H1 (cell line): Measurements from ENCODE around the gene FAU. TPM values are rescaled to one million over a fixed set of nuclear protein-coding genes. Genes with fewer than 3 reads are reported as not detected.

ENCODE experiments used
- CTCF ChIA-PET: fragments of 300-600 bp; sonication (Branson Sonifier 250); formaldehyde crosslinking; loops from one replicate; lab custom pipeline; 2021; ENCODE audit not compliant: partially characterized antibody; lab: Charles Lee
- POLR2A ChIA-PET: fragments of 300-600 bp; sonication (Branson Sonifier 250); formaldehyde crosslinking; loops from one replicate; lab custom pipeline; 2021; ENCODE audit warnings: inconsistent platforms; ENCODE audit not compliant: partially characterized antibody; lab: Charles Lee
- DNase-seq, 2 experiments: peaks; one replicate each; pipeline versions ENCODE4 v3.0.0 to v3.0.0-alpha.2; 2010 to 2022; ENCODE audit warnings: low spot score in 2 of 2, low read depth in 1 of 2, mixed read lengths in 1 of 2
- FAIRE-seq: peaks from 2 replicates; lab custom pipeline; 2011; peaks lifted over from hg19 to GRCh38; lab: Jason Lieb, UNC
- H2AFZ ChIP-seq: 2 replicates; pipeline ENCODE4 v1.8.1; 2012; ENCODE audit warnings: low read length, inconsistent platforms
- H2AK5ac ChIP-seq: 2 replicates; pipeline ENCODE4 v1.6.1; 2013; ENCODE audit warnings: low read depth, low read length
- H2BK120ac ChIP-seq: replicated peaks from 2 replicates; pipeline ENCODE3; 2013; ENCODE audit warnings: low read depth, low read length, inconsistent platforms
- H2BK12ac ChIP-seq: 2 replicates; pipeline ENCODE4 v1.6.1; 2013; ENCODE audit warnings: low read depth, low read length
- H2BK15ac ChIP-seq: 2 replicates; pipeline ENCODE4 v1.6.1; 2013; ENCODE audit warnings: low read length
- H2BK20ac ChIP-seq: 2 replicates; pipeline ENCODE4 v1.6.1; 2013; ENCODE audit warnings: low read length
- H2BK5ac ChIP-seq: 2 replicates; pipeline ENCODE4 v1.6.1; 2013; ENCODE audit warnings: low read depth, low read length
- H3K14ac ChIP-seq: 2 replicates; pipeline ENCODE4 v1.6.1; 2013; ENCODE audit warnings: inconsistent platforms; ENCODE audit not compliant: insufficient read length
- H3K18ac ChIP-seq: 2 replicates; pipeline ENCODE4 v1.6.1; 2013; ENCODE audit warnings: low read length; ENCODE audit errors: extremely low read depth
- H3K23ac ChIP-seq: 2 replicates; pipeline ENCODE4 v1.6.1; 2013; ENCODE audit warnings: inconsistent platforms; ENCODE audit not compliant: insufficient read length
- H3K23me2 ChIP-seq: 2 replicates; pipeline ENCODE4 v1.6.1; 2013; ENCODE audit warnings: low read depth, low read length
- H3K27ac ChIP-seq: 2 replicates; pipeline ENCODE4 v1.6.1; 2011; ENCODE audit warnings: low read depth, low read length, inconsistent platforms
- H3K27me3 ChIP-seq, 4 experiments: replicated peaks in 1 of 4; 1 replicate in 1 of 4; 2 replicates in 3 of 4; pipeline versions ENCODE4 v1.6.1 to v1.8.1; 2011 to 2013; ENCODE audit warnings: low read length in 3 of 4, mild to moderate bottlenecking in 3 of 4, inconsistent platforms in 2 of 4, mixed read lengths in 2 of 4, moderate library complexity in 1 of 4; ENCODE audit not compliant: control insufficient read depth in 3 of 4, insufficient read depth in 3 of 4; ENCODE audit errors: extremely low read depth in 1 of 4
- H3K36me3 ChIP-seq, 4 experiments: 2 replicates each; pipeline versions ENCODE4 v1.6.1 to v1.8.1; 2011 to 2013; ENCODE audit warnings: mild to moderate bottlenecking in 4 of 4, low read length in 3 of 4, moderate library complexity in 2 of 4, control low read depth in 1 of 4, inconsistent platforms in 1 of 4; ENCODE audit not compliant: insufficient read depth in 4 of 4, control insufficient read depth in 2 of 4
- H3K4ac ChIP-seq: replicated peaks from 2 replicates; pipeline ENCODE3; 2013; ENCODE audit warnings: low read length, low read depth, mixed read lengths, inconsistent platforms; ENCODE audit not compliant: insufficient read length
- H3K4me1 ChIP-seq, 4 experiments: replicated peaks in 1 of 4; 1 replicate in 1 of 4; 2 replicates in 3 of 4; pipeline versions ENCODE4 v1.6.1 to v1.8.1; 2011 to 2013; ENCODE audit warnings: low read length in 3 of 4, inconsistent platforms in 2 of 4, mixed read lengths in 1 of 4; ENCODE audit not compliant: insufficient read depth in 4 of 4, control insufficient read depth in 3 of 4
- H3K4me2 ChIP-seq, 2 experiments: 2 replicates each; pipeline versions ENCODE4 v1.6.1 to v1.8.1; 2011 to 2013; ENCODE audit warnings: low read depth in 2 of 2, low read length in 2 of 2, control low read depth in 1 of 2, inconsistent platforms in 1 of 2, mild to moderate bottlenecking in 1 of 2; ENCODE audit not compliant: insufficient read depth in 1 of 2
- H3K4me3 ChIP-seq, 4 experiments: fragments of 200-600, 300-600 bp in 1 of 4; sonication (generic), shearing (Covaris generic), sonication (Bioruptor Twin) in 1 of 4; 2 replicates each; pipeline versions ENCODE4 v1.5.1 to v1.8.1; 2011 to 2016; ENCODE audit warnings: low read length in 4 of 4, low read depth in 3 of 4, control low read depth in 2 of 4, inconsistent platforms in 2 of 4, mild to moderate bottlenecking in 2 of 4, mixed read lengths in 1 of 4, moderate library complexity in 1 of 4; ENCODE audit not compliant: insufficient read depth in 2 of 4; ENCODE audit errors: extremely low read depth in 1 of 4
- H3K56ac ChIP-seq: replicated peaks from 2 replicates; pipeline ENCODE3; 2013; ENCODE audit warnings: low read depth, mild to moderate bottlenecking, mixed read lengths, low read length, inconsistent platforms; ENCODE audit not compliant: insufficient read length
- H3K79me1 ChIP-seq: 2 replicates; pipeline ENCODE4 v1.6.1; 2013; ENCODE audit warnings: low read depth, low read length, control low read depth
- H3K79me2 ChIP-seq, 2 experiments: 2 replicates each; pipeline versions ENCODE4 v1.6.1 to v1.8.1; 2012 to 2013; ENCODE audit warnings: low read length in 2 of 2, mild to moderate bottlenecking in 2 of 2, inconsistent platforms in 1 of 2; ENCODE audit not compliant: insufficient read depth in 2 of 2, control insufficient read depth in 1 of 2
- H3K9ac ChIP-seq, 4 experiments: replicated peaks in 1 of 4; 1 replicate in 1 of 4; 2 replicates in 3 of 4; pipeline versions ENCODE4 v1.6.1 to v1.8.1; 2011 to 2013; ENCODE audit warnings: low read depth in 3 of 4, low read length in 3 of 4, control low read depth in 2 of 4, mild to moderate bottlenecking in 2 of 4, moderate library complexity in 2 of 4, inconsistent platforms in 1 of 4; ENCODE audit errors: extremely low read depth in 1 of 4
- H3K9me3 ChIP-seq, 2 experiments: 2 replicates each; pipeline versions ENCODE4 v1.6.1 to v1.8.1; 2012 to 2013; ENCODE audit warnings: mild to moderate bottlenecking in 2 of 2, moderate library complexity in 2 of 2, control low read depth in 1 of 2, inconsistent platforms in 1 of 2, low read depth in 1 of 2, low read length in 1 of 2, mixed read lengths in 1 of 2; ENCODE audit not compliant: insufficient read depth in 2 of 2
- H4K20me1 ChIP-seq, 2 experiments: replicated peaks in 1 of 2; 2 replicates each; pipeline versions ENCODE3 to v1.8.1; 2011 to 2013; ENCODE audit warnings: inconsistent platforms in 2 of 2, low read length in 2 of 2, mild to moderate bottlenecking in 1 of 2; ENCODE audit not compliant: insufficient read depth in 2 of 2, control insufficient read depth in 1 of 2
- H4K5ac ChIP-seq: 2 replicates; pipeline ENCODE4 v1.6.1; 2013; ENCODE audit warnings: low read length, low read depth, mixed read lengths, inconsistent platforms; ENCODE audit not compliant: insufficient read length
- H4K8ac ChIP-seq: 2 replicates; pipeline ENCODE4 v1.8.0; 2013; ENCODE audit warnings: mild to moderate bottlenecking, moderate library complexity, low read length, inconsistent platforms; ENCODE audit not compliant: insufficient read depth; ENCODE audit errors: extremely low read depth
- H4K91ac ChIP-seq: replicated peaks from 2 replicates; pipeline ENCODE3; 2013; ENCODE audit warnings: low read length, mixed read lengths, inconsistent platforms; ENCODE audit not compliant: insufficient read length
- ASH2L ChIP-seq: fragments of 200-600, 300-600 bp; sonication (generic); IDR thresholded peaks from one replicate; pipeline ENCODE4 v1.7.1; 2017; ENCODE audit warnings: low read length
- BCL11A ChIP-seq, 2 experiments: IDR thresholded peaks; one replicate each; pipeline ENCODE4 v1.6.1; 2011; ENCODE audit warnings: low read depth in 2 of 2, low read length in 2 of 2, mild to moderate bottlenecking in 2 of 2
- CHD1 ChIP-seq: IDR thresholded peaks from 2 replicates; pipeline ENCODE4 v1.6.1; 2012; ENCODE audit warnings: low read depth, low read length, improper control_type of control experiment
- KDM1A ChIP-seq: fragments of 200-600, 300-600 bp; sonication (generic); IDR thresholded peaks from 2 replicates; pipeline ENCODE4 v1.7.1; 2016; ENCODE audit warnings: mild to moderate bottlenecking, low read length, borderline replicate concordance
- KDM5A ChIP-seq: fragments of 200-600 bp; IDR thresholded peaks from 2 replicates; pipeline ENCODE4 v1.7.1; 2012; ENCODE audit warnings: mild to moderate bottlenecking, low read length, inconsistent platforms, mixed read lengths
- POLR2AphosphoS5 ChIP-seq: IDR thresholded peaks from 2 replicates; pipeline ENCODE4 v1.6.1; 2011; ENCODE audit warnings: low read depth, low read length
- RNF2 ChIP-seq: fragments of 200-900, 300-1000 bp; sonication (generic); IDR thresholded peaks from 2 replicates; pipeline ENCODE4 v1.7.1; 2016; ENCODE audit warnings: borderline replicate concordance, low read depth, mild to moderate bottlenecking, antibody characterized with exemption, low read length; ENCODE audit not compliant: poor library complexity, severe bottlenecking; ENCODE audit errors: missing control alignments
- SIRT6 ChIP-seq: IDR thresholded peaks from one replicate; pipeline ENCODE4 v1.7.1; 2012; ENCODE audit warnings: low read length, inconsistent platforms
- SP4 ChIP-seq: IDR thresholded peaks from 2 replicates; pipeline ENCODE4 v1.6.1; 2012; ENCODE audit warnings: low read length, inconsistent platforms
- TEAD4 ChIP-seq: IDR thresholded peaks from 2 replicates; pipeline ENCODE4 v1.6.1; 2012; ENCODE audit warnings: low read depth, low read length, inconsistent platforms, mixed read lengths
- WGBS, 2 experiments: shearing (Covaris generic) in 1 of 2; methylation state at CpG; one replicate each; pipeline versions ENCODE4 v1.1.6 to v1.1.7; 2013 to 2015; ENCODE audit warnings: low lambda C conversion rate in 2 of 2, mixed read lengths in 2 of 2, inconsistent platforms in 1 of 2, low coverage in 1 of 2, missing lambda C conversion rate in 1 of 2; ENCODE audit not compliant: insufficient replicate concordance in 2 of 2, insufficient coverage in 1 of 2, insufficient read length in 1 of 2; ENCODE audit errors: extremely low coverage in 1 of 2, missing lambda C conversion rate in 1 of 2; 5-methylcytosine and 5-hydroxymethylcytosine counted together
- polyA plus RNA-seq, 7 experiments: library from polyadenylated mRNA; depleted of rRNA in 3 of 7; stranded (reverse) in 5 of 7; unstranded in 2 of 7; fragments of >200 nt in 5 of 7; fragments of 200-250 nt in 2 of 7; gene quantifications; 1 replicate in 5 of 7; 2 replicates in 1 of 7; 4 replicates in 1 of 7; pipeline versions ENCODE4 v1.2.1 to v1.2.3, GENCODE V29; 2011 to 2013; ENCODE audit warnings: missing spikeins in 2 of 7, mixed read lengths in 2 of 7
- total RNA-seq: library from RNA; stranded (reverse); fragmentation: NEBNext Ultra II Directional; extraction: Animal tissue kit (Norgen Biotek cat#: 25700); gene quantifications from 2 replicates; pipeline ENCODE4 v1.2.1, GENCODE V29; 2021
- TF ChIP-seq, protein P1 (sequence below): IDR thresholded peaks from 2 replicates; pipeline ENCODE4 v1.6.1; 2011; ENCODE audit warnings: low read depth, mild to moderate bottlenecking, low read length; ENCODE audit not compliant: insufficient read depth
- TF ChIP-seq, protein P2 (sequence below): IDR thresholded peaks from 2 replicates; pipeline ENCODE4 v1.6.1; 2012; ENCODE audit warnings: low read length, inconsistent platforms

FAU gene
- total and polyA plus RNA-seq, 2 of the 8 experiments (the other 6 are each of a cell fraction or from before 2014, with no cell fraction given) = 826 to 896 TPM

DNA sequence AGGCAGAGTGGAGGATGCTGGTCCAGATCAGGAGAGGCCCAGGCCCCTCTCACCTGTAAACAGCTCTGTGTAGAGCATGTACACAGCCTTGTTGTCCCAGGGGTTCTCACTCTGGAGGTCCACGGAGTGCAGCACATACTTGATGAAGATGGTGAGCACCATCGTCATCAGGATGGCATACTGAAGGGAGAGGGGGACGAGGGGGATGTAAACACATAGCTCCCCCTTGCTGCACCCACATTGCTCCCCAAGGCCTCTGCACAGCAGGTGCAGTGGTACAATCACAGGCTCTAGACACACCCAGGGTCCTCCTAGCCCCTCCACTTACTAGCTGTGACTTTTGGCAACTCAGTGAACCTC is 9.5 kb upstream of the FAU start:
- Histone ChIP-seq H3K9me3 (no peaks in the 10 kb centered on the region), H2BK20ac (no peak overlapping the region), H3K79me1 (peaks cover 3% of the 10 kb centered on the region; the same call in 1 of the 2 replicates), H3K36me3 (peaks cover 16 to 48% (median 39%) of the 10 kb centered on the region in 4 experiments), H3K4ac (no peak overlapping the region), H4K5ac (no peak overlapping the region), H3K23me2 (peaks cover 14% of the 10 kb centered on the region), H3K27me3 (no peaks in the 10 kb centered on the region), H4K20me1 (peaks cover 0 to 16% of the 10 kb centered on the region in 2 experiments), H3K9ac (no peak overlapping the region), H2AFZ (no peak overlapping the region), H2BK12ac (0 out of 2 replicates have a peak overlapping the region, but pooled peaks have one; percentile 27), H3K4me1 (peaks cover 0 to 13% (median 7%) of the 10 kb centered on the region in 4 experiments; a peak in 6 of 7 replicates), H3K56ac (no peak overlapping the region), H3K4me2 (no peak overlapping the region), H2BK5ac (no peak overlapping the region), H3K79me2 (peaks cover 0 to 15% of the 10 kb centered on the region in 2 experiments; a peak in 1 of 4 replicates), H3K23ac (no peak overlapping the region), H3K14ac (no peak overlapping the region), H4K8ac (no peak overlapping the region), H3K27ac (no peak overlapping the region), H3K18ac (no peak overlapping the region), H2BK120ac (no peak overlapping the region), H4K91ac (no peak overlapping the region), H2BK15ac (no peak overlapping the region), H2AK5ac (no peak overlapping the region), H3K4me3 (no peak overlapping the region)
- ChIA-PET POLR2A (interaction anchor here (1.0 to 15.8 kb wide), 3 partner anchors 13 to 38 kb away, joined by 3 to 305 read pairs (median 11); partner anchors contain the start of genes FAU, MRPL49, TM7SF2 and ZNHIT2), CTCF (interaction anchor here (0.8 to 9.5 kb wide), 7 partner anchors 9 to 284 kb away, joined by 3 to 71 read pairs (median 4); partner anchors contain the start of genes CAPN1, FAU, MRPL49 and TM7SF2)
- WGBS, 2 experiments = 84% methylated on average over 3 of the region's 3 CpGs; no CpG with 5 or more reads in 1 of the 2 experiments
- FAIRE-seq = no peak
- no peak for DNase-seq
- TF ChIP-seq KDM5A (no peak), CHD1 (no peak), POLR2AphosphoS5 (no peak), BCL11A (IDR thresholded peaks at IDR 0.05; ENCODE audit: low read depth in 2 of 2, low read length in 2 of 2) (no peak), TEAD4 (no peak), RNF2 (no peak), SIRT6 (no peak), KDM1A (no peak), SP4 (no peak), ASH2L (no peak)
- TF ChIP-seq, protein P1, sequence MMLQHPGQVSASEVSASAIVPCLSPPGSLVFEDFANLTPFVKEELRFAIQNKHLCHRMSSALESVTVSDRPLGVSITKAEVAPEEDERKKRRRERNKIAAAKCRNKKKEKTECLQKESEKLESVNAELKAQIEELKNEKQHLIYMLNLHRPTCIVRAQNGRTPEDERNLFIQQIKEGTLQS = no peak
- TF ChIP-seq, protein P2, sequence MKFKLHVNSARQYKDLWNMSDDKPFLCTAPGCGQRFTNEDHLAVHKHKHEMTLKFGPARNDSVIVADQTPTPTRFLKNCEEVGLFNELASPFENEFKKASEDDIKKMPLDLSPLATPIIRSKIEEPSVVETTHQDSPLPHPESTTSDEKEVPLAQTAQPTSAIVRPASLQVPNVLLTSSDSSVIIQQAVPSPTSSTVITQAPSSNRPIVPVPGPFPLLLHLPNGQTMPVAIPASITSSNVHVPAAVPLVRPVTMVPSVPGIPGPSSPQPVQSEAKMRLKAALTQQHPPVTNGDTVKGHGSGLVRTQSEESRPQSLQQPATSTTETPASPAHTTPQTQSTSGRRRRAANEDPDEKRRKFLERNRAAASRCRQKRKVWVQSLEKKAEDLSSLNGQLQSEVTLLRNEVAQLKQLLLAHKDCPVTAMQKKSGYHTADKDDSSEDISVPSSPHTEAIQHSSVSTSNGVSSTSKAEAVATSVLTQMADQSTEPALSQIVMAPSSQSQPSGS = no peak
